Bronchial epithelial cell (primary cell): ENCODE data around the gene CD44. TPM values are rescaled to one million over a fixed set of nuclear protein-coding genes. Genes with fewer than 3 reads are reported as not detected.

Source experiments
- DNase-seq: peaks from one replicate; pipeline ENCODE4 v3.0.0-alpha.2; 2010; ENCODE audit warnings: low read depth
- FAIRE-seq: peaks from 2 replicates; lab custom pipeline; 2011; peaks lifted over from hg19 to GRCh38; lab: Jason Lieb, UNC
- H3K27me3 ChIP-seq: 2 replicates; pipeline ENCODE4 v1.5.1; 2011; ENCODE audit warnings: low read length; ENCODE audit not compliant: control insufficient read depth, insufficient read depth
- H3K36me3 ChIP-seq: 2 replicates; pipeline ENCODE4 v1.5.1; 2011; ENCODE audit warnings: low read length; ENCODE audit not compliant: control insufficient read depth, insufficient read depth
- H3K4me3 ChIP-seq: 2 replicates; pipeline ENCODE4 v1.5.1; 2011; ENCODE audit warnings: mild to moderate bottlenecking, low read depth, low read length, control low read depth
- CTCF ChIP-seq: IDR thresholded peaks from 2 replicates; pipeline ENCODE4 v1.5.1; 2011; ENCODE audit warnings: mild to moderate bottlenecking, moderate library complexity, low read length, control low read depth, inconsistent platforms; ENCODE audit not compliant: insufficient read depth, severe bottlenecking
- total RNA-seq: library from RNA; depleted of rRNA; stranded (reverse); fragments of >200 nt; gene quantifications from 2 replicates; pipeline ENCODE4 v1.2.1, GENCODE V29; 2014

The CD44 gene
- total RNA-seq, 1 donor from 2014 or later, result 254 TPM

- TF ChIP-seq CTCF, result no peak
- FAIRE-seq (no peak), DNase-seq (peak; percentile 100)
- no peaks in the 10 kb centered on the region for H3K27me3 ChIP-seq
- H3K36me3 ChIP-seq, result no peaks in the 10 kb centered on the region
- H3K4me3 ChIP-seq, result no peak overlapping the region
Measured at GRCh38 chr11:35276396-35277145, 137.6 kb downstream of the CD44 start.

- no peak for FAIRE-seq
- Histone ChIP-seq H3K36me3 (no peaks in the 10 kb centered on the region), H3K27me3 (no peaks in the 10 kb centered on the region), H3K4me3 (no peak overlapping the region)
- DNase-seq, result no peak
- no peak for TF ChIP-seq CTCF
Measured at GRCh38 chr11:35277827-35278226, 138.9 kb downstream of the CD44 start.

- no peak for TF ChIP-seq CTCF
- Histone ChIP-seq H3K27me3 (no peaks in the 10 kb centered on the region), H3K4me3 (no peak overlapping the region), H3K36me3 (no peaks in the 10 kb centered on the region)
- FAIRE-seq, result no peak
- no peak for DNase-seq
Measured at GRCh38 chr11:35280727-35281126, 141.8 kb downstream of the CD44 start.

GRCh38 chr11:35281169-35281688, 142.3 kb downstream of the CD44 start:
- TF ChIP-seq CTCF, result no peak
- H3K27me3 ChIP-seq, result no peaks in the 10 kb centered on the region
- DNase-seq (no peak), FAIRE-seq (no peak)
- H3K36me3 ChIP-seq, result no peaks in the 10 kb centered on the region
- no peak overlapping the region for H3K4me3 ChIP-seq

Other genes starting within 250 kb of the CD44 start
- gene APIP, start 222.8 kb upstream of the CD44 start, total RNA-seq, result 19.0 and 27.8 TPM in 2 replicates
- gene PDHX, start 222.6 kb upstream of the CD44 start, total RNA-seq, result 26.6 and 28.9 TPM in 2 replicates